Measurements from ENCODE around the gene PHACTR2.

Gene PHACTR2

DNA sequence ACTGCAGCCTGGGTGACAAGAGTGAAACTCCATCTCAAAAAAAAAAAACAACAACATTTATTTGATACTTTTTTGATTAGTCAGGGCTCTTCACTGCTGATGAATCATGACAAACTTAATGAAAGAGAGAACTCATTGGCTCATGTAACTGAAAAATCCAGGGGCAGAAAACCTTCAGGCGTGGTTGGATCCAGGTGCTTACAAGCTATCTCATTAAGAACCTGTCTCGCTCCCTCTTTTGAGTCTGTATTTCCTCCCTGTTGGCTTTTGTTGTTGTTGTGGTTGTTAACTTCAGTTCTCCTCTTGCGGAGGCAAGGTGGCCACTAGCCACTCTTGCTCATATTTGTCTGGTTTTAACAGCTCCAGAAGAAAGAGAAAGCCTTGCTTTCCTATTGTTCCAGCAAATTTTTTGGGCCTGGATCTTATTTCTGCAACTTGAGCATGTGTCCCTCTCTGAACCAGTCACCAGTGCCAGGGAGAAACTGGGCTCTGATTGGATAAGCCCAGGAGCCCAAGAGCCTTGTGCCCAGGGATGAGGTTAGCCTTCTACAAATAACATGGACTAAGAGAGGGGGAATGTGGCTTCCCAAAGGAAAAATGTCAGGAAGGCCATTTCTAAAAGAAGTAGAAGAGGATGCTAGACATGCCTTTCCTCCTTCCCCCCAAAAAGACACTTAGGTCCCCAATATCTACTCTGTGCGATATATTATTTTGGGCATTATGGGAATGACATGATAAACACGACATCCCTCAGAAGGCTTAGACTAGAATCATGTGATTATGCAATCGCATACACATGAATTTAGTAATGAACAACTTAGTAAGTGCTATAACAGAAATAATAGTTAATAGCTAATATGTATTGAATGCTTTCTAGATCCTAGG lies 64.5 kb downstream of the PHACTR2 start:
- no peak for DNase-seq (ENCODE audit: low spot score)

DNA sequence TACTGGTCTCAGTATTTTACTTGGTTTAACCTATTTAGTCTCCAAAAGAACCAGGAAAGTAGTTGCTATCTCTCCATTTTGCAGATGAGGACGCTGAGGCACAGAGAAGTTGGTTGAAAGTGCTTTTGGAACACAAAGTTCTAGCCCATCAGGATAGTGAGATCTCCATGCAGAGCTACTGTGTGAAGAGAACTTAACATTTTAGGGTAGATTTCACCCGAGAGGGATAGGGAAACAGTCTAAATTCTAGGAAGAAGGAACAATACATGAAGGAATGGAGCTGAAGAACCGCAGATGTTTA lies 65.1 kb downstream of the PHACTR2 start:
- no peak for DNase-seq (ENCODE audit: low spot score)

DNA sequence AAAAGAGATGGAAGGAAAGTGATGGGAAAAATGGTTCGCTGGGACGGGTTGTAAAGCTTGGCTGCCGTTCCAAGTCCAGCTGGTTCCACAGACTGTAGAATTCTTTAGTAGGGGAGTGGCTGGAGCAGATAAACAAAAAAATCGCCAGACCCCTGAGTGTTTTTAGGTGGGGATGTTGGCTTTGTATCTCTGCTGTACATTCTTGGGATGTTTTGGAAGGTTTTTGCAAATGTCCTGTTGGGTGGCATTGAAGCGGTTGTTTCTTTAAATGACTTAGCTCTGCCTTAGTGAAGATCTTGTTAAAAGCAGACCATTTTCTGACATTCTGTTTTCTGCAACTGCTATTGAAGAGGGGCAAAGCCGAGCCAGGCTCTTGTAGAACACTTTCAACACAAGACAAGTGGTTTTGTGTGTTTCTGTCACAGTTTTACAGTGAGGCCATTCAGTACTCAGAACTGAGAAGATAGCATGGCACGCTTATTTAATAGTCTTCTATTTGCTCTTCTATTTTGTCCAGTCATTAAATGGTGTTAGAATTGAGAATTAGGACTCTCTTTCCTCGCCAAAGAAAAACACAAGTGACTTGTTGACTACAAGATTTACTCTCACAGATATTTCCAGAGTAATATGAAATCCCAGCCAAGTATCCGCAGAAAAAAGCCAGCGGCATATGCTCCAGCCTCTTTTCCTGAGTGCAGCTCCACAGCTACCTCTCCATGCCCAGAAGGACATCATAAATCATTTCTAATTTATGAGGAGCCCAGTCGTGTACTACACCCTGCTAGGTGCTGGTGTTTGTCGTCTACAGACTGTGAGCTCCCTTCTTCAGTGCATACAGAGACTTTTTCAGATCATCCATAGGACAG lies 65.8 kb downstream of the PHACTR2 start:
- DNase-seq (ENCODE audit: low spot score), result no peak

- DNase-seq (ENCODE audit: low spot score), result no peak
These were observed 66.9 kb downstream of the PHACTR2 start for GRCh38 chr6:143744551-143745165.

DNA sequence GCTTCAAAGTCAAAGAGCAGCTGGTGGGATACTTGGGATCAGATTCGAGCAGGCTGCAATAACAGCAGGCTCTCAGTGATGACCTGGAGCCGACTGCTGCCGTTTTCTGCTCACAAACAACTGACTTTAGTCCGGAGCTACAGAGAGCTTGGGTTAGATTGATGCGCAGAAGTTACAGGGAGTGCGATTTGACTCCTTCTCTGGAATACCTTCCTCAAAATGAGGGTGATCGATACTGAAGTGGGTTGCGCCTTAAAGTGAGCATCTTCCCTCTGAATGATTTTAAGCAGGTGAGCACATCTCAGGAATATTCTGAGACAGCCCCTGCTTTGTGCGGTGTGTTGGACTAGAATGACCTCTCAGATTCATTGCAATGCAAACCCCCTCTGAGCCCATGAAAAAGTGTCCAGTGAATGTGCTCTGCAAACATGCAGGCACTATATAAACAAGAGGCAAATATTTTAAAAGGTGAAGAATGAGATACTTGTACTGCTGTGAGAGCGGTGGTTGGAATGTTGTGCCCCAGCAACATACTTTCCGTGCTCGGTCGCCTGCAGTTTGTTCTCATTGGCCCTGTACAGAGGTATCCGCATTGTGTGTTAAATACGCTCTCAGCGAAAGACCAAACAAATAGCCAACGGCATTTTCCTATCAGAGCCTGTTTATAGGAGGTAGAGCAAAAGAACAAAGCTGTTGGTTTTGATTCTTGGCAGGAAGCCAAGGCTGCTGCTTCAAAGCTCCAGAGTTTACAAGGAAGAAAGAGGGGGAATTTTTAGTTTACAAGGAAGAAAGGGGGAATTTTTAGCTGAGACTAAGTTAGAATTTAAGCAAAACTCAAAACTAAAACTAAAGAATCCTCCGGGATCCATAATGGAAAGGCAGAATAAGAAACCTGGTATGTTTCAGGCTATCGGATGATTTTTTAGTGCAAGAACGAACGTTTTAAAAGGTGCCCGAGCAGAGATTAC lies 67.7 kb downstream of the PHACTR2 start:
- DNase-seq (ENCODE audit: low spot score), result peak; percentile 35

- DNase-seq (ENCODE audit: low spot score), result no peak
These were observed 68.7 kb downstream of the PHACTR2 start for GRCh38 chr6:143746202-143747119.

DNA sequence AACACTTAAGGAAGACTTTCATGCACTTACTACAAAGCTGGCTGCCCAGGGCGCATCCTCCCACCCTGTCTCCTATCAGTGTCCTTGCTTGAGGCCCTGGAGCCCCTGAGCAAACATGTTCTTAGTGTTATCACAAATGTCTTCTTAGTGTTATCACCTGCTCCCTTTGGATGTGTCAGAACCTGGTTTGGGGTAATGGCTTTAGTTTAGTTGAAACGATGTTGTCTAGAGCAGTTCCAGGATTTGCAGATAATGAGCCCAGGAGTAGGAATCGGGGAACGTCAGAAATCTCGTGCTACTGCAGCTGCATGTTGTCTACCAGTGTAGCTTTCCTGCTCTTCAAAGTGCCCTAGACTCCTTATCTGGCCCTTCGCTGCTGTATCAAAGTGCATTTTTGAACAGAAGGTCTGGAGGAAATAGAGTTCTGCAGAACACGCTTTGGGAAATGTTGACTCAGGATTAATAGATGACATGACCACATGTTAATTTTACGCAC lies 69.6 kb downstream of the PHACTR2 start:
- DNase-seq (ENCODE audit: low spot score), result no peak

- DNase-seq (ENCODE audit: low spot score), result no peak
These were observed 72.1 kb downstream of the PHACTR2 start for GRCh38 chr6:143749891-143750290.

DNA sequence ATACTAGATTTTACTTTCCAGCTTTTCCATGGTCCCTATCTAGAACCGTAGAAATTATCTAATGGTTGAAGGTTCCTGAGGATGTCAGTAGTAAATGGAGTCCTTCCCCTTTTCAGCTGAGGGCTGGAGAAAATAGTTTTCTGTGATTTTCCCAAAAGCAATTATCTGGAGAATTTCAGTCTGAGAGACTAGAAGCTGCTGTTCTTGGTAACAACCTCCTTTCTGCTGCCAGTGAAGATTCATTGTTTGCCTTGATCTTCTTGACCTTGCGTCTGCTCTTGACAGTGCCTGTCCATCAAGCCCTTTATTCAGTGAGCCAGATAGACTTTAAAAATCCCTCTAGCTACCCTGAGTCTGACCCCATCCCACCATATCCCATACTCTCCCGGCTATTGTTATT lies 73.1 kb downstream of the PHACTR2 start:
- DNase-seq (ENCODE audit: low spot score), result no peak

DNA sequence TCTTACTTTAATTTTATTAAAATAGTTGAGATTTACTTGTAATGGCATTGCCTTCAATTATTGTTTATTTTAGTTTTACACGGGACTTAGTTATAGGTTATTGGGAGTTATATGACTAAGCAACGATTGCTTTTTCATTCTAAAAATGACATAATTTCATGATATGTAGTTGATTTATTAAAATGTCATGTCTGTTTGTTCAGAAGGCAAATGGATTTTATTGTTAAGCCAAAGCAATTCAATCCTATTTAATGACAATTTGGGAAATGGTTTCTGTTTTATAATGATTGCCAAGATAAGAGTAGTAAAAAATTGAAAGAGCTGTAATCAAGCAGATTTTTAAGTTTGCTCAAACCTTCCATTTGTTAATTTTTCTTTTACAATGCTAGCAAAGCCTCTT lies 74.7 kb downstream of the PHACTR2 start:
- DNase-seq (ENCODE audit: low spot score), result no peak

- no peak for DNase-seq (ENCODE audit: low spot score)
These were observed 75.9 kb downstream of the PHACTR2 start for GRCh38 chr6:143753678-143754077.

- DNase-seq (ENCODE audit: low spot score), result no peak
These were observed 76.4 kb downstream of the PHACTR2 start for GRCh38 chr6:143754204-143754603.

- no peak for DNase-seq (ENCODE audit: low spot score)
These were observed 77.6 kb downstream of the PHACTR2 start for GRCh38 chr6:143755301-143755744.

DNA sequence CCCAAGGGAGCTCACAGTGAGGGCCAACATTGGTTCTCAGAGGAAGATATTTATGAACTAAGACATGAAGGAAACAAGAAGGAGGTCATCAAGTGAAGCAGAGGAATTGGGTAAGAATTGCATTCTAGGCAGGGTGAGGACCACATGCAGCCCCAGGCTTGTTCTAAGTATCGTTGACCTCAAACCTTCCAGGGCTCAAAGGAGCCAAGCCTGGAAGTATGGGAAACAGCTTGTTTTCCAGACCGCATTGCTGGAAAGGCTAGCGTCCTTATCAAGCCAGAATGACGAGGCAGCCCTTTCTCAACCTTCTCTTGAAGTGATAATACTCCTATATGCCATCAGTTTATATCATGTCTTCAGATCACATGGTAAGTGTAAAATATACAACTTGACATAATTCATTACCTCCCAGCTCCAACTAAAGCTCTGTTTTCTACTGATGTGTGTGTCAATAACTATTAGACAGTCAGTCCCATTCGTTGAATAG lies 79.6 kb downstream of the PHACTR2 start:
- DNase-seq (ENCODE audit: low spot score), result no peak

GRCh38 chr6:143758551-143758950 lies 80.8 kb downstream of the PHACTR2 start:
- DNase-seq (ENCODE audit: low spot score), result no peak

GRCh38 chr6:143759666-143760065 lies 81.9 kb downstream of the PHACTR2 start:
- DNase-seq (ENCODE audit: low spot score), result peak; percentile 13

DNA sequence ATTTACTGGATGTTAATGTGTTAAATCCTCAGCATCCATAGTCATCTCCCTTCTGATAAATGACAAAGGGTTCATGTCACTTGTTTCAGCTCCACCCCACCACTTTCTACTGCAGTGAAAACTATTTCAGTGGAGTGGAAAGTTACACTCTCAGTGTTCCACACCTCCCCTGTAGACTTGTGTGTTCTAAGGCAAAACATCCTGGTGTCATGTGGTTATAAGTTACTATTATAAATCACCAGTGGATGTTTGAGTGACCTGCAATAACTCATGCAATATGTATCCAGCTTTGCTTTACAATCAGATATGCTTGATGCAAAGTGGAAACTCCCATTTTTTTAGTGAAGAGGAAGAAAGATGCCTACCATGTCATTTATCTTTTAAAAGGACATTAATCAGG lies 83.3 kb downstream of the PHACTR2 start:
- no peak for DNase-seq (ENCODE audit: low spot score)

DNA sequence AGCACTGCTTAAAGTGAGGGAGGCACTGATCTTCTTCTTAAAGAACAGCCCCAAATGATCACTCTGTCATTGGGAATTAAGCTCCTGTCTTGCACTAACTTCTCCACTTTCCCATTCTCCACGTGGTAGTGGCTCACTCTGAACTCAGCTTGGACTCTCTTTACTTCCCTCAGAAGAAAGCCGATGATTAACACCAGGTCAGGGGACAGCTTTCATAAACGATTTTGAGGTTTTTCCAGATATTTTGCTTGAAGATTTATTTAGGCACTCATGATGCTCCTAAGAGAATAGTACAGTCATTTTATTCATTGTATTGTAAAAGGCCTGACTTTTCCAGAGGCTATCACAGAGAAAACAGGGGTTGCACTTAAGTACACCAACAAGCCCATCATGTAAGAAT lies 84.4 kb downstream of the PHACTR2 start:
- DNase-seq (ENCODE audit: low spot score), result no peak

DNA sequence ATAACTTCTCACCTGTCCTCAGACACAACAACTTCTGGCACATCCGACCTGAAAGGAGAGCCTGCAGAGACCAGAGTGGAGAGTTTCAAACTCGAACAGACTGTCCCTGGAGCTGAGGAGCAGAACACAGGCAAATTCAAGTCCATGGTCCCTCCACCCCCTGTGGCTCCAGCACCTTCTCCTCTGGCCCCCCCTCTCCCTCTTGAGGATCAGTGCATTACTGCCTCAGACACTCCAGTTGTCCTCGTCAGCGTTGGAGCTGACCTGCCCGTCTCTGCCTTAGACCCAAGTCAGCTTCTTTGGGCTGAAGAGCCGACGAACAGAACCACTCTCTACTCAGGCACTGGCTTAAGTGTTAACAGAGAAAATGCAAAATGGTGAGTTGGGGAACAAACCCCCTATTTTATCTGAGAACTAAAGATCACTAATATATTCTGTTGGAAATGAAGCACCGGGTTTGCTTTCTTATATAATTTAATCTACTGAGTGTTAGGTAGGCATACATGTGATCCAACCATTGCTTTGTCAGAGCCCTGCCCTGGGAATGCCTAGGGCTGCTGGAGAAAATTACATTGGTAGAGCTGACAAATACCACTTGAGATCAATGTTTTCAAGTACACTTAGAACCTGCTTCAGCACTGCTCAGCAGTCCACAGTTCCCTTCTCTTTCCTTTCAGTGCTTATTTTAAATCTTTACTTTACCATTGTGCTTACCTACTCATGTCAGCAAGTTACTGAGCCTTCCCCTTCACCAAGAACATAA lies 87.8 kb downstream of the PHACTR2 start:
- DNase-seq (ENCODE audit: low spot score), result no peak
